CD4-positive, alpha-beta T cell (primary cell): Measurements from ENCODE around the gene VIT. TPM values are rescaled to one million over a fixed set of nuclear protein-coding genes. Genes with fewer than 3 reads are reported as not detected.
A peak's percentile ranks its signal among the peaks of the same experiment; 100 is the strongest.

Experiments
- ATAC-seq: fragments of 200-7000 bp; cut with Tn5 transposase; one replicate; pipeline ENCODE4 v1.10.0; 2022; ENCODE audit warnings: mild to moderate bottlenecking; ENCODE audit not compliant: poor library complexity
- CTCF ChIA-PET: fragments of 350-600 bp; sonication (Branson Sonifier 250); formaldehyde crosslinking; loops from one replicate; lab custom pipeline; 2021; ENCODE audit warnings: antibody characterized with exemption, inconsistent platforms; lab: Charles Lee
- POLR2A ChIA-PET: fragments of 350-600 bp; sonication (Branson Sonifier 250); formaldehyde crosslinking; loops from one replicate; lab custom pipeline; 2021; ENCODE audit warnings: antibody characterized with exemption, inconsistent platforms; lab: Charles Lee
- DNase-seq, 14 experiments: peaks; one replicate each; pipeline ENCODE4 v3.0.0-alpha.2; 2013 to 2020; ENCODE audit warnings: mixed read lengths in 2 of 14
- H3K27ac ChIP-seq, 2 donors: one replicate each; pipeline versions ENCODE4 v1.5.1 to v1.7.0; 2013; ENCODE audit warnings: low read length in 2 of 2, low read depth in 1 of 2, mild to moderate bottlenecking in 1 of 2
- H3K27me3 ChIP-seq, 2 experiments: 1 replicate in 1 of 2; 2 replicates in 1 of 2; pipeline versions ENCODE4 v1.6.1 to v1.7.0; 2013; ENCODE audit warnings: low read length in 2 of 2, control low read depth in 1 of 2, mild to moderate bottlenecking in 1 of 2, moderate library complexity in 1 of 2; ENCODE audit not compliant: insufficient read depth in 2 of 2, control insufficient read depth in 1 of 2
- H3K36me3 ChIP-seq: one replicate; pipeline ENCODE4 v1.6.1; 2013; ENCODE audit warnings: low read length, control low read depth; ENCODE audit not compliant: insufficient read depth
- H3K4me1 ChIP-seq: one replicate; pipeline ENCODE4 v1.6.1; 2013; ENCODE audit warnings: low read length, control low read depth; ENCODE audit not compliant: insufficient read depth
- H3K4me3 ChIP-seq: one replicate; pipeline ENCODE4 v1.5.1; 2013; ENCODE audit warnings: mild to moderate bottlenecking, low read length, moderate library complexity
- H3K9me3 ChIP-seq, 2 experiments: 1 replicate in 1 of 2; 2 replicates in 1 of 2; pipeline versions ENCODE4 v1.6.1 to v1.7.0; 2013; ENCODE audit warnings: low read length in 2 of 2, mild to moderate bottlenecking in 2 of 2, control low read depth in 1 of 2, moderate library complexity in 1 of 2; ENCODE audit not compliant: control insufficient read depth in 1 of 2, insufficient read depth in 1 of 2
- H3K27ac Mint-ChIP-seq: one replicate; pipeline ENCODE4 v1.8.0; 2020; ENCODE audit warnings: mixed read lengths
- H3K27me3 Mint-ChIP-seq: one replicate; pipeline ENCODE4 v1.8.0; 2021; ENCODE audit warnings: mixed read lengths
- H3K36me3 Mint-ChIP-seq: one replicate; pipeline ENCODE4 v1.8.0; 2021; ENCODE audit warnings: low read depth, mixed read lengths
- H3K4me1 Mint-ChIP-seq: one replicate; pipeline ENCODE4 v1.8.0; 2021; ENCODE audit warnings: low read depth, mixed read lengths
- H3K4me3 Mint-ChIP-seq: one replicate; pipeline ENCODE4 v1.8.0; 2020; ENCODE audit warnings: mild to moderate bottlenecking, mixed read lengths
- H3K9me3 Mint-ChIP-seq: one replicate; pipeline ENCODE4 v1.8.0; 2020; ENCODE audit warnings: mixed read lengths
- CTCF ChIP-seq: fragments of 200-600 bp; IDR thresholded peaks from one replicate; pipeline ENCODE4 v1.8.0; 2022; ENCODE audit warnings: antibody characterized with exemption, mild to moderate bottlenecking
- intact Hi-C, 2 experiments: fragments of 100-400 bp; cut with DNase I in 1 of 2; cut with micrococcal nuclease in 1 of 2; formaldehyde crosslinking; loops; one replicate each; pipeline versions ENCODE4 v1.15.1 to v1.9.0; 2023 to 2025; cut with DNase I, micrococcal nuclease
- total RNA-seq, 174 experiments: library from RNA in 2 of 174; stranded (reverse) in 2 of 174; gene quantifications; one replicate each; pipeline ENCODE4 v1.2.3 and lab custom pipeline; 2021 to 2026

Gene VIT
- total RNA-seq, 2 experiments from 2014 or later: not detected

DNA sequence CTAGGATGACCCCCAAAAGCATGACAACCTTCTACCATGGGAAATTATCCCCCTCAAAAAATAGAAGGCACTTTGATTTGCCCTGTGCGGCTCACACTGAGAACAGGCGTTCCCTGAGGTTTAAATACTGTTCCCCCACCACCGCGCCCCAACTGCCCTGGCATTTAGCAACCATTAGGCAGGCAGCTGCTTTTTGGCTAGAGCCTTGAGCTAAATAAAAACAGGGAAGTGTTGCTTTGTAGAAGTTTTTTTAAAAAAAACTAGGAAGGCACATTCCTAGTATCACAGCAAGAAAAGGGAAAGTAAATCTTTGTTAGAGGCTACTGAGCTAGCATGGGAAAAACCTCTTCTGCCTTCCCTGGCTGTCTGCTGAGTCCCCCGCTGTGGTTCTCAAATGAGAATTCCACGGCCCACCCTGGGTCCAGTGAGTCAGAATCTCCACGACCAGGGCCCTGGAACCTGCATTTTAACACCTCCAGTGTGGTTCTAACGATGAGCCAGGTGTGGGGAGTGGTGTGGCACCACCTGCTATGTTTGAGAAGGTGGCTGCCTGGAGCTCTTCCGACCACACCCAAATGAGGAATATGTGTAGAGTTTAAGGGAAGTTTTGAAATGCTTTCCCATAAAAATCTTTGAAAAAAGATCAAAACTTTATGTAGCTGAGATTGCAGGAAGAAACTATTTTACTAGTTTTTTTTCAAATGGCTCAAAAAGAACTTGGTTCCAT, 66.4 kb downstream of the VIT start:
- H3K9me3 Mint-ChIP-seq: no peaks in the 10 kb centered on the region
- Histone ChIP-seq H3K36me3 (no peaks in the 10 kb centered on the region), H3K9me3 (no peaks in the 10 kb centered on the region), H3K27me3 (no peaks in the 10 kb centered on the region), H3K4me3 (no peak overlapping the region), H3K27ac (no peak overlapping the region), H3K4me1 (no peaks in the 10 kb centered on the region)
- H3K4me1 Mint-ChIP-seq: no peaks in the 10 kb centered on the region
- intact Hi-C loops: no loop called here
- CTCF ChIA-PET: no interaction called here
- DNase-seq (no peak), ATAC-seq (no peak)
- POLR2A ChIA-PET: no interaction called here
- H3K27ac Mint-ChIP-seq: no peak overlapping the region
- no peak overlapping the region for H3K4me3 Mint-ChIP-seq
- H3K27me3 Mint-ChIP-seq: peaks cover 6% of the 10 kb centered on the region
- TF ChIP-seq CTCF: no peak
- no peaks in the 10 kb centered on the region for H3K36me3 Mint-ChIP-seq

DNA sequence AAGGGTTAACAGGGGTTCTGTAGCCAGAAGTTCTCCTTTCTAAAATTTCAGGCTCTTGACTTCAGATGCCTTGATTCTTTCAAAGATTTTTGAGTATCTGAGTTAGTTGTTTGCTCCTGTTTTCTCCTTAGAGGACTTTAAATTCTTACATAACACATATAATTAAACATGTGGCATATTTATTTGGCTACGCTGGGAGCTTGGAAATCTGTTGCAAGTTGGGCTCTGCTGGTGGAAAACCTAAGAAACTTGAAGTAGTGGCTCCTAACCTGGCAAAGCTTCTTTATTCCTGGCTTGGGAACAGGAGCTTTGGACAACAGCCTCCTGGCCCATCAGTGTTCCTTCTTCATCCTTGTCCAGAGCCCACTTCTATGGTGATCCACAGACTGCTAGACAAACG, 72.6 kb downstream of the VIT start:
- CTCF ChIA-PET: no interaction called here
- no peak for TF ChIP-seq CTCF

DNA sequence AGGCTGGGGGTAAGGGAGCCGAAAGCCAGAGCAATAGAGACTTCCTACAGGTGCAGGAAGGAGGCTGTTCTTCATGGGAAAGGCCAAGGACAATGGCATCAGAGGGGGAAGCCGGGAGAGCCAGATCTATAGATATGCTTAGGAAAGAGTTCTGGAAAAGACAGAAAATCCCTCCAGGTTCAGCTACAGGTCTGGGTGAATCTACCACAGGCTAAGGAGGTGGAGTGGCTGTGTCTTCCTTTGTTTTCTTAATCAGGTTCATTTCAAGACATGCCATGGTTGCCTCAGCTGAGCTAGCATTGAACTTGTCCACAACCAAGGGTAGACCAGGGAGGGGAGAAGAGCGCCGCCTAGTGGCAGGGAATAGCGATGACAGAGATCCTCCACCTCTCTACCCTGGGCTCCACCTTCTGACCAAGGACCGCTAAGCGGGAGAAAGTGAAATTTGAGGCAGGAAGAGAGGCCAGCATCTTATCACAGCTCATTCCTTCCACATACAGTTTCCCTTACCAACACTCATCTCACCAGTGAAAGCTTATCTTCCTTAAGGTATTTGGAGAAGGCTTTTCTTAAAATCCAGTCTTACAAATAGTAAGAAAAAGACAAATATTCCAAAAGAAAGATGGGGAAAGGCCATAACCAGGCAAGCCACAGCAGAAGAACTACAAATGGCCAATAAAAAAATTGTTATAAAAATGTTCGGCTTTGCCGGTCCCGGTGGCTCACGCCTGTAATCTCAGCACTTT, 74.2 kb downstream of the VIT start:
- Mint-ChIP-seq H3K27me3 (peaks cover 10% of the 10 kb centered on the region), H3K4me3 (no peak overlapping the region), H3K9me3 (no peaks in the 10 kb centered on the region), H3K4me1 (no peaks in the 10 kb centered on the region), H3K27ac (no peak overlapping the region), H3K36me3 (no peaks in the 10 kb centered on the region)
- Histone ChIP-seq H3K4me3 (no peak overlapping the region), H3K36me3 (no peaks in the 10 kb centered on the region), H3K27me3 (peaks cover 0 to 2% of the 10 kb centered on the region in 2 experiments), H3K4me1 (no peaks in the 10 kb centered on the region), H3K9me3 (no peaks in the 10 kb centered on the region), H3K27ac (no peak overlapping the region)
- TF ChIP-seq CTCF: peak; percentile 19
- ChIA-PET POLR2A (no interaction called here), CTCF (no interaction called here)
- DNase-seq: peak in 11 of 14 experiments; percentile 3 to 59 (median 12)
- ATAC-seq: no peak
- intact Hi-C loops: no loop called here

More for the DNA sequence above, 72.6 kb downstream of the VIT start:
- no peak overlapping the region for H3K4me3 ChIP-seq
- DNase-seq: no peak
- Mint-ChIP-seq H3K27ac (no peak overlapping the region), H3K9me3 (no peaks in the 10 kb centered on the region), H3K27me3 (peaks cover 10% of the 10 kb centered on the region), H3K4me3 (no peak overlapping the region), H3K36me3 (no peaks in the 10 kb centered on the region), H3K4me1 (no peaks in the 10 kb centered on the region)
- POLR2A ChIA-PET: no interaction called here
- intact Hi-C loops: no loop called here
- no peak for ATAC-seq
- no peaks in the 10 kb centered on the region for H3K36me3 ChIP-seq
- no peaks in the 10 kb centered on the region for H3K4me1 ChIP-seq
- peaks cover 0 to 2% of the 10 kb centered on the region in 2 experiments for H3K27me3 ChIP-seq
- no peaks in the 10 kb centered on the region for H3K9me3 ChIP-seq
- no peak overlapping the region for H3K27ac ChIP-seq
